HG02678 (cell line): ENCODE results near the gene GPC3.

ENCODE experiments used
- ATAC-seq: cut with Tn5 transposase; IDR thresholded peaks from one replicate; pipeline ENCODE4 v1.9.1; 2021; ENCODE audit warnings: mild to moderate bottlenecking, moderate library complexity; ENCODE audit not compliant: unreplicated experiment

GPC3 gene

DNA sequence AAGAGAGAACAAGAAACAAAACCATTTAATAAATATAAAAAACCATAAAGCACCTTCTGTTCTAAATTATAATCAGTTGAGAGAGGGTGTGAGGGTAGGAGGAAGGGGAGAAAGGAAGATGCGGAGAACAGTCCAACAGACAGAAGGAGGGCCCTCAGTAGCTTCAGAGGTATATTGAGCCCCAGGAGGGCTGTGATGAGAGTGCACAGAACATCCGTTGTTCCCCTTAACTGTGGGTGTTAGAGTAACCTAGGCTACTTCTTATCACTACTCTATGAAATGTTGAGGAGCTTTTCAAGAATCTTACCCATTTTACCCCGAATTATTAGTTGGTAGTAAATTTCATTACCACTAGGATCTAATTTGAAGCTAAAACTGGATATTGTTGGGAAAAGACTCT lies 13.8 kb downstream of the GPC3 start:
- ATAC-seq: no peak

DNA sequence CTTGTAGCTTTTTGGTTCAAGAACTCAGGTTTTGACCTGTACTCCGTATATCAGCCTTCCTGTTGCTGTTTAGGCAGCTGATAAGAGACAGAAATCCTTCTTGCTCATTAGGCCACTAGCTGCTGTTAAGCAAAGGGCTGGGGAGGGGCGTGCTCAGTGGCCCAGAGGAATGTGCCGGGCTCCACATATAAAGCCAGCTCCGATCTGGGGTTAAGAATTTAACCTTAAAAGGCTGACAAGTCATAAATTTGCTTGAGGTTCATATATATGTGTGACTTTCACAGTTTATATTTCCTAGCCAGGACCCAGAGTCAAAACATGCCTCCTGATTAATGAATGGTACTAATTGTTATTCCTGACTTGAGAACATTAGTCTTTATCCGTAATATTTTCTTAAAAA lies 15.3 kb downstream of the GPC3 start:
- ATAC-seq: no peak

DNA sequence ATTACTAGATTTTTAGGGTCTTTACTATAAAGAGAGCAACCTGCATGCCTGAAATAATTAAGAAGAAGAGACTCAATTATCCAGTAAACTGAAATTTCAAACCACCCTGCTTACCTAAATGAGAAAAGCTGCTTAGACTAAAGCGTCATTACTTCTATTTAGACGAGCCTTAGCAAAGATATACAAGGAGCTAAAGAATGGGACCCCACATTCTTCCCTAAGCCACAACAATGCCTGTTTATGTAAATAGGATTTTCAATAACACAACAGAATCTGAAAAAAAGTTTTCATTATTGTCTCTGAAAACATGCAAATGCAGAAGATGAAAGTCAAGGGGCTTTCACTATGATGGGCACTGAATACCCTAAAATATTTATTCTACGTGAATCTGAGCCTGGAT lies 16.2 kb downstream of the GPC3 start:
- no peak for ATAC-seq

DNA sequence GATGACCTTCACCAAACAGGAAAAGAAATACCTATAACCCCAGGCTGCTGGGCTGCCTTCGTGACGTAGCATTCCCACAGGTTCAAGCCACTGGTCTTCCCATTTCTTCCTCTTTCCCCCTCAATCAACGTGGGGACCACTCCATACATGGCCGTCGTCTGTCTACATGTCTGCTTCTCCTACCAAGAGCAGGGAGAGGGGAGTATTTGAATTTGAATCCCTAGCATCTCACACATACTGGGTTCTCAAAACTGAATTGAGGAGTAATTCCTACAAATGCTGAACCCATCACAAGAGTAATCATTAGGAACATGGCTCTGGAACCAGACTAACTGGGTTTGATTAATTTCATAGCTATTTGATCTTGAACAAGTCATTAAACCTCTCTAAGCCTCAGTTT lies 17.3 kb downstream of the GPC3 start:
- no peak for ATAC-seq

DNA sequence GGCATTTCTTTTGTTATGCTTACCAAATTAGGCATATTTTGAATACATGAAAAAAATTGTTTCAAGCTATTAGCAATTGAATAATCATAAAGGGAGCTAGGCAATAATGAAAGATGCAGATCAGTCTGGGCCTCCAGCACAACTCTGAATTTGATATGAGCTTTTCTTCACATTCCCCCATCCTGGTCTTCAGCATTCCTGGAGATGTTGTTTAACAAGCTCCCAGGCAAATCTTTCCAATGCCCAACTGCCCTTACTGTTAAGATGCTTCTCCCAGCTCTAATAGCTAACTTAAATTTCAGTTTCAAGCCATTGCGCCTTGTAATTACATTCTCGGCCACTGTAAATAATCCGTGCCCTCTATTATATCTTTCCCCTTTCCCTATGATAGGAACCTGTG lies 19.2 kb downstream of the GPC3 start:
- no peak for ATAC-seq

DNA sequence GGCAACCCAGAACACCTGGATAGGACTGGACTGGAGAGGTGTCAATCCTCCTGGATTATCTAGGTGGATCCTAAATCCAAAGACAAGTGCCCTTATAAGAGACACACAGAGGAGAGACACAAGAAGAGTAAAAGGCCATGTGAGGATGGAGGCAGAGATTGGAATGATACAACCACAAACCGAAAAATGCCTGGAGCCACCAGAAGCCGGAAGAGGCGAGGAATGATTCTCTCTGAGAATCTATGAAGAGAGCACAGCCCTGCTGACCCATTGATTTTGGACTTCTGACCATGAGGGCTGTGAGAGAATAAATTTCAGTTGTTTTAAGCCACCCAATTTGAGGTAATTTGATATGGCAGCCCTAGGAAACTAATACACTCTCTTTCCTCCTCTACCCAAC lies 20.1 kb downstream of the GPC3 start:
- ATAC-seq: no peak

DNA sequence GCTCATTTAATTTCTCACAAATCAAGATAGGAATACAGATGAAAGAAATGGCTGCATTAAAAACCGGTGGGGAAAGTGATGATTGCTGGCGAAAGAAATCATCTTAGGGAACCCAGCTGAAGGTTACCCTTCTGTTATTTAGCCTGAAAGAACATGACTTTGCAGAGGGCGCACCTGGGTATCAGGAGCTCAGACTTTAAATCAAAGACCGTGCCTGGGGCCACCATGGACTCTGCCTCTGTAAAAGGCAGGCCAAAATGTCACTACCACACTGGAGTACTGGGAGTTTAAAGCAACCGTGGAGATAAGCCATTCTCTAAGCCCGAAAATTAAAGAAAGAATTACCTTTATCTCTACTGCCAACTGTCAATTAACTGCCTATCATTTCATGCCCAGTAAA lies 24.3 kb downstream of the GPC3 start:
- no peak for ATAC-seq

DNA sequence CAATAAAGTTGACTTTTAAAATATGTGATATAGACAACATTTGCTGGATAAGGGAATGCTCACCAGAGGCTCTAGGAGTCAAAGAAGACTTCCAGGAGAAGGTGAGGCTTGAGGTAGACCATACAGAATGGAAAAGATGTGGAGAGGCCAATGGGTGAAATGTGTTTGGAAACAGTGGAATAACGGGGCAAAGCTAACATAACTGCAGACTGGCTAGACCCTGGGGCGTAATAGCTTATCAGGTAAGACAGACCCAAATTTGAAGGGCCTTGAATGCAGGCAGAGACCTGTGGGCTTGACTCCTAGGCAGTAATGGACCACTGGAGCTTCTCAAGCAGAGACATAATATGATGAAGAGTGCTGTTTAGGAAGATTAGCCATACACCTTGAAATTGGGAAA lies 25.4 kb downstream of the GPC3 start:
- ATAC-seq: no peak

DNA sequence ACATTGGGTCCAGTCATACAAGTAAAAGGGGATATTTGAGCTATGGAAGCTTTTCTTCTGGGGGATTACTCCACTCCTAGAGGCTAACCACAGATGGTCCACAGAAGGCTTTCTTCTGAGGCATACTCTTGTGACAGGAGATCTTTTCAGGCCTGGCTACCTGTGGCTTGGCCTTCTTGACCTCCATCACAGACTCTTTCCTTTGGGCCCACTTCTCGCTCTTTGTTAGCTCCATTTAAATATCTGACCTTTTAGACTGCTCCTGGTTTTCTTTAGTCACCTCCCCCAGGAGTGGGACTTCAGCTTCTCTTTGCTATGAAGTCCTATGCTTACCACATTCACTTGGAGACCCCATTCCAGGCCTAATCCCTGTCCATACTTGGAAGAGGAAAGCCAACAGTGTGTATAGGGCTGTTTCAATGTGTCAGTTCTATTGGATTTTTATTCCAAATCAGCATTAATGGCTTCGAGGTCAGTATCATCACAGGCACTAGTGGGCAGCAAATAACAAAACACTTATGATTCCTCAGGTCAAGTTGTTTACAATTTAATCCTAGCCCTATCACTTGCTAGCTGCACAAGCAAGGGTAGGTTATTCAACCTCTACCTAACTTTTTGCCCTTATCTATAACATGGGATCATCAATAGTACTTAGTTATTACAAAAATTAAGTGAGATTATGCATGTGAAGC lies 26.3 kb downstream of the GPC3 start:
- ATAC-seq: no peak

DNA sequence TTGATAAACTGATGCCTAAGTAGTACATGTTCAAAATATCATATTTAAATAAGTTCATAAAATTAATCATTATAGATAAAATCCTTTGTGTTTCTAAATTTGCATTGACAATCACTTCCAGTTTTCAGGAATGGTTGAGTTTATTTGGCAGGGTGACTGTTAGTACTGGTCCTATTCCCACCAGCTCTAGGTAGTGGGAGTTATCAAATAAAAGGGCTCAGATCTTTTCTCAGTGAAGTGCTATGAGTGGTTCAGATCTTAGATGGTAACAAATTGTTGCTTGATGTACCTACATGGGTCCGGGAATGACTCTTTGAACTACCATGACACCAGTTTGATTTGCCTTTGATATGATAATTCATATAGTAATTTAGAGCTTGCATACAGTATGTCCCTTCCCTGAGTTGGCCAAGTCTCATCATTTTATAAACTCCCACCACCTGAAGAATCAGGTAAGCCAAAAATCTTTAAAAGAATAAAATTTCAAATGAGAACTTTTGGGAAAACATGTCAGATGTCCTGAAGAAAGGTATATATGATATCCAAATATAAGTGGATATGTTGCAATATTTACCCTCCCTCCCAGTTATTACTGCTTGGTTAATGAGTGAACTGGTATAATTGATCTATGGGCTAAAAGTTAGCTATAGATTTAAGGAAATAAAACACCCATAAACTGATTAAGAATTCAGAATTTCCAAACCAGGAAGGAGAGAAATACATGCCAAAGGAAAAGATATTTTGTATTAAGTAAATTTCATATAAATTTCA lies 28.6 kb downstream of the GPC3 start:
- ATAC-seq: no peak

DNA sequence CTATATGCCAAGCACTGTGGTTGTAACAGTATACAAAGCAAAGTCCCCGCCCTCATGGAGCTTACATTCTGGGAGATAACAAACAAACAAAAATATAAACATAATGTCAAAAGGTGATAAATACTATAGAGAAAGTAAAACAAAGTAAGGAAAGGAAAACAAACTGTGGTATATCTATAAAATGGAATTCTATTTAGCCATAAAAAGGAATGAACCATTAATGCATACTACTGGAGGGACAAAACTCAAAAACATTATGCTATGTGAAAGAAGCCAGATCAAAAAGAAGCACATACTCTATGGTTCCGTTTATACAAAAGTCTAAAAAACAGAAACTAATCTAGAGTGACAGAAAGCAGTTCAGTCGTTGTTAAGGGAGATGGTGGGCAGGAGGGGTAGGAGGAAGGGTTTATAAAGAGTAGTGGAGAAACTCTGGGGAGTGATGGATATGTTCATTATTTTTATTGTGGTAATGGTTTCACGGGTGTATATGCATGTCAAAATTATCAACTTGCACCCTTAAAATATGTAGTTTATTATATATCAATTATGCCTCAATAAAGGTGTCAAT lies 31.5 kb downstream of the GPC3 start:
- ATAC-seq: no peak

DNA sequence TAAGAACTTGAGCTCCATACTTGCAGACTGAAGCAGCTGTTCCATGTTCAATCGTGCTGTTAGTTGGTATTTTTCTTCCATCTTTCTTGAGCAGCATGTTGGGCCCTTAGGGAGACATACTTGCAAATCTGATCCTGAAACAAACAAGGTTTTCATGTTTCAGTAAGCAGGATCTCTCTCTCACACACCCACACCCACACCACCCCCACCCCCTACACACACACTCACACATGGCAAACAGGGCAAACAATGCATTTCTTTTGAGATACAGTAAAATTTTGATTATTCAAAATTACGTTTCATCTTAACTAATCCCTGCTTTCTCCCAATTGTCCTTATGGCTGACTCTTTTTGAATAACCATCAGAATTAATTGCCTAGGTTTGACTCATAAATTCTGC lies 32.3 kb downstream of the GPC3 start:
- no peak for ATAC-seq

DNA sequence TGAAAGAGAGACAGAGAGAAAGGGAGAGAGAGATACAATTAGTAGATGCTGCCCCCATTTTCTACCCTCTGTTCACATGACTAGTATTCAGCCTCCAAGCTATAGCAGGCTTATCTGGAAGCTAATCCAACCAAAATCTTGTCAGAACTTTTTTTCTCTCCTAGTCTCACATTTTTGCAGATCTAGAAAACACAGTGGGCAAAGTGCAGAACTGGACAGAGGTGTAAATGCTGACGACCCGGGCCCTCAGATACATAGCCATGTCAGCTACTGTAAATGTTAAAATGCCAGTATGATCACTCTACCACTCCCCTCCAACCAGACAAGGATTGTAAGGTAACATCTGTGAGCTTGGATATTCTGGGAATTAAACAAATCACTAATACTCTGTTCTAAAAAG lies 34.3 kb downstream of the GPC3 start:
- no peak for ATAC-seq

DNA sequence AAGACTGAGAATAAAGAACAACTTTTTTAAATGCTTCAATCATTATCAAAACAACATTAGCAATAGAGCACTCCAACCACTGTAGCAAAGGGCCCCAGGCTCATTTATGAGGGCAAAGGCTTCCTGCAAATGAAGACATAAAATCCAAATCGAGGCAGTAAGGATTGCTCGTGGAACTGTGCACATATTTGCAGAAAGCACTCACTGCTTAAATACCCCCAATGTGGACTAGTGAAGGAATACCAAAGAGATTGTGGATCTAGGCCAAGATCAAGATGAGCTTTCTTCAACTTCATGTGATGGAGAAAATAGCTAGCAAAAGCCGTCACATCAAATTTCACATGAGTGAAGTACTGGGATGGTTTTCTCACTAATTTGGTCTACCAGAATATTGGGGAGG lies 35.2 kb downstream of the GPC3 start:
- no peak for ATAC-seq

DNA sequence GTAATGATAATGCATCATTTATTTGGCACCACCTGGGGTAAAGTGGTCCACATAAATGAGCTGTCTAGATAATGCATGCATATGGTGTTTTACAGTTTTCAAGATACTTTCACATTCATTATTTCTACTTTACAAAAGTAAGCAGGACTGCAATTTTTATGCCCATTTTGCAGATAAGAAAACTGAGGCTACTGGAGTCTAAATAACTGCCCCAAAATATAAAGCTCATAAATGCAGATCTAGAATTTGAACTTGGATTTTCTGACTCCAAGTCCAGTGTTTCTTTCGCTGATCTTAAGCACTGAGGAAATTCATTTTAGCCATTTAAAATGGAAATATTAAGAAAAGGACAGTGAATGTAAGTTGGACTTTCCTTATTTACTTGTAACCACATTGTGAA lies 36.5 kb downstream of the GPC3 start:
- ATAC-seq: no peak

DNA sequence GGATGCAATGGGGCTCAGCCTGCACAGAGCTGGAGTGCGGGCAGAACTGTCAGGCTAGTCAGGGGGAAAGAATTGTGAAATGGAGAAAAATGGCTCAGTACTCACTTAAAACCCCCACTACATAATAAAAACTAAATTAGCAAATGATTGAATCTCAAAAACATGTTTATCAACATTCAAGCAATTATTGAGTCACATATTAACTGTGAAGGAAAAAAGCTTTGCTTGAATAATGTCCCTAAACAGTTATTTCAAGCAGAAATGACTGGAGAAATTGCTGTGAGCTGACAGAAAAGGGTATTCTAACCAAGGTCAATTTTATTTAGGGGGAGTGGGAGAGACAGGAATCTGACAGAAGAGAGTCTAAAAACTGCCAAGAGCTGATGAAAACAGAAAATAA lies 37.4 kb downstream of the GPC3 start:
- ATAC-seq: no peak

DNA sequence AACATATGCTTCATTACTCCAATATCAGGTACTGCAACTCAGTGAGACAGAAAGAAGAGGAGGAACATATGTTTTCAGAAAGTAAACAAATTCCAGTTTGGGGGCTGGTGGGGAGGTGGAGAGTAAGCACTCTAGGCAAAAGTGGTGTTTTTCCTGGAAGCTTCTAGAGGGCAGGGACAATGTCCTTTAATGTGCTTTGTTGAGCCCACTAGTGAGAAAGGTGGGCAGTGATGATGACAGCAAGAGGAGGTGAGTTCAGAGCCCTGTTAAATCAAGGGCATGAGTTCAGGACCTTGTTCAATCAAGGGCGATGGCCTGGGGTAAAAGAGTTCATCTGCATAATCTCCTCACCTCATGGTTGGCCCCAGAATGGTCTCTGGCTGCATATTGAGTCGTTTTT lies 38.4 kb downstream of the GPC3 start:
- no peak for ATAC-seq

DNA sequence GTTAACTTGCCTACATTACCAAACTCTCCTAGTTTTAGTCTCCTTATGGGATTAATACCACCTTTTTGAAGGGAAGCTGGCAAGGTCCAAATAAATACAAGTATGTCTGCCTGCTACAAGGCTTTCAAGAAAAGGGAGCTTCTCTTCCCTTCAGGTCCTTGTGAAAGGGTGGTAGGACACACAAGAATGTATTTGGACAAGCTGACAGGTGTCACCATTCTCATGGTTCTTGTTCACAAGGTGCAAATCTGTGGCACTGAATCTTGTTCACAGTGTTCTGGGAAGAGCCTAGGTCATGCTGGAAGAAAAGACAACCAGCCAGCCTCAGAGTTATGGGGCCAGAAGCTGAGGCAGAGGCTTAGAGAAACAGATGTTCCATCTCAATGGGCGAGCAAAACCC lies 41.9 kb downstream of the GPC3 start:
- ATAC-seq: no peak

DNA sequence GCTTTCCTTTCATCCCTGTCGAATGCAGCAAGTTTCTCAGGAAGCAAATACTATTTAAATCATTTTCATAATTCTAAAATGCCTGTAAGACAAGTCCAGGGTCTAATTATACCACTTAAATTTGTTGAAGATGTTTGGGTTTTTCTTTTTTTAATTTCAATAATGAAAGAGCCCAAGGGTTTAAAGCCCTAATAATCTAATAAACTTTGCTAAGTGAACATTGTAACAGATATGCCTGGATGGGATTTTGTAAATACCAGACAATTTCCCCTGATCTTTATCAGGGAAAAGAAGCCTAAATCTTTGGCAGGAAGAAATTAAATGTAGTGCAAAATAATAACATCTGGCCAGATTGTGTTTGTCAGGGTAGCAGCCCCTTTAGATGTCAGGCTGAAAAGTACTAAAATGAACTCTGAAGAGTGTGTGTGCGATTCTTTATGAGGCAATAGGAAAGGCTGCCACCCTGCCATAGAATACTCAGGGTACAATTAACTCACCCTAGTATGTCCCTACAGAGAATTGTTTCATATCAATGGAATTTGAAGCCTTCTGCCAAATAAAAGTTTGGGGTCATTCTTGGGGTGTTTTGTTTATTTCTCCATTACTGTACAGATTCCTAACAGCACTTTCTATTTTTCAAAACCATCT lies 45.6 kb downstream of the GPC3 start:
- ATAC-seq: no peak

DNA sequence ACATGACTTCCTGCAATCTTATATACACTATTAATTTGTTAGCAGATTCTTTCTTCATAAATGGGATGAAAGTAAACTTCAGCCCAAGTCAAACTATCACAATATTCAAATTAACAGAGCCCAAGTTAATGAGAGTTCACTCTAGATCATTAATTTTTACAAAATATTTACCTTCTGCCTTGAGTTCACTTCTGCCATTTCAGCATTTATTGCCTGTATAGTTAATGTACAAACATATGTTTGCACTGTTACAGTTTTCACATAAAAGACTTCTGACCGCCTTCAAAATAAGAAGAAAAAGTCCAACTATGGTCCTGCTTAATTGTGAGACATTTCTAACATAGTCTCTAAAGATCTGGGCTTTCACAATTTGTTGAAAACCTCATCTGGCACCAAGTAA lies 46.9 kb downstream of the GPC3 start:
- no peak for ATAC-seq

DNA sequence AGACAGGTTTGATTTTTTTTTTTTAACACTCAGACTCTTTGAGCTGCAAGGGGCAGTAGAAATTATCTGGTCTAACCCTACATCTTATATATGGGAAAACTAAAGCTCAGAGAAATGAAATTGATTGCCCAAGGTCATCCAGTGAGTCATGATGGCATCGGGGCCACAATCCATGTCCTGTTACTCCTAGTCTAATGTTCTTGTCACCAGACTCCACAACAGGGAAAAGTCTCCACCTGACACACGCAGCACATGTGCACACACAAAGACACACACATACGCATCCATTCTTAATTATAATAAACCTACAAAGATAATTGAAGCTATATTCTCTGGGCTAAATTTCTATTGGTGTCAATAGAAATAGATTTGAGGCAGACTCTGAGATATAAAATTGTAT lies 48.4 kb downstream of the GPC3 start:
- ATAC-seq: no peak

DNA sequence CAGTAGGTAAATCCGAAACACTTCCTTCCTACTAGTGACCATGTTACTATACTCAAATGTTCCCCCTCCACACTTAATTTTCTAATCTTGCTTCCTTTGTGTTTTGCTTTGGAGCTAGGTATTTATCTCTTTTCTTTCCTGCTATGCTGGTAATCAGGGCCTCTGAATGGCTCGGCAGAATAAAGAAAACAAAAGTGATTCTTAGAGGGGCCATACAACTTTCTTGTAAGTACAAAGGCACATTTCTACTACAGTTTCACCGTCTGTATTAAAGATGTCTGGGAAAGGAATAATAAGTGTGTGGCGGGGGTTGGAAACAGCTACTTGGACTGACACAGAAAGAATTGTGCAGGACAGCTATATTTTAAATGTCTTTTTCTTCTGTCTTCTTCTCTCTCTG lies 50.3 kb downstream of the GPC3 start:
- ATAC-seq: no peak
